ENCODE data around the gene IKZF2.
"Not testable (repeated sequence)": the region's sequence is repeated elsewhere in the genome, so short reads cannot be mapped to it uniquely, and the experiment has no call there.

The IKZF2 gene

GRCh38 chr2:213032607-213033006 lies 118.8 kb downstream of the IKZF2 start:
- DNase-seq = no peak

GRCh38 chr2:213022987-213023386 lies 128.4 kb downstream of the IKZF2 start:
- DNase-seq = no peak

GRCh38 chr2:213021971-213022899 lies 129.2 kb downstream of the IKZF2 start:
- DNase-seq = no peak

- not testable (repeated sequence) for DNase-seq
Measured at GRCh38 chr2:213020913-213021312, 130.5 kb downstream of the IKZF2 start.

- DNase-seq = no peak
Measured at GRCh38 chr2:213020268-213020667, 131.1 kb downstream of the IKZF2 start.

- DNase-seq = no peak
Measured at GRCh38 chr2:213019368-213019767, 132.0 kb downstream of the IKZF2 start.

GRCh38 chr2:213018340-213018901 lies 133.0 kb downstream of the IKZF2 start:
- no peak for DNase-seq

GRCh38 chr2:213017404-213017803 lies 134.0 kb downstream of the IKZF2 start:
- no peak for DNase-seq

- DNase-seq = no peak
Measured at GRCh38 chr2:213016984-213017351, 134.4 kb downstream of the IKZF2 start.

GRCh38 chr2:213016166-213016983 lies 135.0 kb downstream of the IKZF2 start:
- no peak for DNase-seq

- DNase-seq = no peak
Measured at GRCh38 chr2:213015387-213016165, 135.8 kb downstream of the IKZF2 start.

- no peak for DNase-seq
Measured at GRCh38 chr2:213013979-213014378, 137.4 kb downstream of the IKZF2 start.

- DNase-seq = no peak
Measured at GRCh38 chr2:213011505-213011904, 139.9 kb downstream of the IKZF2 start.

GRCh38 chr2:213010106-213010779 lies 141.2 kb downstream of the IKZF2 start:
- DNase-seq = no peak

GRCh38 chr2:213007290-213007838 lies 144.0 kb downstream of the IKZF2 start:
- DNase-seq = no peak

GRCh38 chr2:213004197-213004821 lies 147.1 kb downstream of the IKZF2 start:
- no peak for DNase-seq

- DNase-seq = no peak
Measured at GRCh38 chr2:213002383-213002782, 149.0 kb downstream of the IKZF2 start.

GRCh38 chr2:213001297-213001910 lies 150.0 kb downstream of the IKZF2 start:
- DNase-seq = no peak

- DNase-seq = no peak
Measured at GRCh38 chr2:212998626-212999359, 152.6 kb downstream of the IKZF2 start.

GRCh38 chr2:212997526-212998020 lies 153.8 kb downstream of the IKZF2 start:
- no peak for DNase-seq

Data from midbrain (tissue), 1 donor.